Measurements from ENCODE around the gene KLK4. TPM values are rescaled to one million over a fixed set of nuclear protein-coding genes. Genes with fewer than 3 reads are reported as not detected.

The KLK4 gene
- total and polyA plus RNA-seq, 2 donors (not counting 3 experiments of a cell fraction or from before 2014, with no cell fraction given) = not detected

DNA sequence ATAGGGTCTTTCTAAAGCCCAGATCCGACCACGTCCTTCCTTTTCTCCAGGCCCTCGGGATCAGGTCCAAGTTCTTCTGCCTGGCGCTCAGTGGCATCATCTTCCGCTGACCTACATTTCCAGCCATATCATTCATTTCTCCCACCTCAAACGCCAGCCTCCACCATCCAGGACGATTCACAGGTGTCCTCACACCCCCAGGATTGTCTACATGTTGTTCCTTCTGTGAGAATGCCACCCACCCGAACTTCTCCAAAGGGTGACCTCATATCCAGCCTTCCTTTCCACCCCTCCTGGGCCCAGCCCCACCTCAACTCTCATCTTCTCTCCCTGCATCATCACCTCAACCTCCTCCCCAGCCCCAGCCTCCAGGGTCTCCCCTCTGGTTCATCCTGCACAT lies 46.4 kb upstream of the KLK4 start:
- BruUV-seq (replicated peaks) = no TSS peak
- H3K4me1 ChIP-seq (ENCODE audit: control insufficient read depth, extremely low read depth, insufficient read depth, low read length) = no peaks in the 10 kb centered on the region
- intact Hi-C loops (cut with micrococcal nuclease) = no loop called here
- CTCF ChIA-PET = no interaction called here
- no peaks in the 10 kb centered on the region for H3K9me3 ChIP-seq (replicated peaks; ENCODE audit: control insufficient read depth, insufficient read depth, low read length)
- POLR2A ChIA-PET = no interaction called here
- no peak overlapping the region for H3K27ac ChIP-seq (ENCODE audit: insufficient read depth, low read depth, low read length)
- H4K20me1 ChIP-seq (replicated peaks; ENCODE audit: control insufficient read depth, extremely low read depth, insufficient read depth, low read length) = no peaks in the 10 kb centered on the region
- no peak for DNase-seq (ENCODE audit: low read depth, low spot score)
- dilution Hi-C loops (cut with MboI; ENCODE audit: extremely low pct_ligation_motif_present, low sequenced_read_pairs) = no loop called here
- TF ChIP-seq, protein P1, sequence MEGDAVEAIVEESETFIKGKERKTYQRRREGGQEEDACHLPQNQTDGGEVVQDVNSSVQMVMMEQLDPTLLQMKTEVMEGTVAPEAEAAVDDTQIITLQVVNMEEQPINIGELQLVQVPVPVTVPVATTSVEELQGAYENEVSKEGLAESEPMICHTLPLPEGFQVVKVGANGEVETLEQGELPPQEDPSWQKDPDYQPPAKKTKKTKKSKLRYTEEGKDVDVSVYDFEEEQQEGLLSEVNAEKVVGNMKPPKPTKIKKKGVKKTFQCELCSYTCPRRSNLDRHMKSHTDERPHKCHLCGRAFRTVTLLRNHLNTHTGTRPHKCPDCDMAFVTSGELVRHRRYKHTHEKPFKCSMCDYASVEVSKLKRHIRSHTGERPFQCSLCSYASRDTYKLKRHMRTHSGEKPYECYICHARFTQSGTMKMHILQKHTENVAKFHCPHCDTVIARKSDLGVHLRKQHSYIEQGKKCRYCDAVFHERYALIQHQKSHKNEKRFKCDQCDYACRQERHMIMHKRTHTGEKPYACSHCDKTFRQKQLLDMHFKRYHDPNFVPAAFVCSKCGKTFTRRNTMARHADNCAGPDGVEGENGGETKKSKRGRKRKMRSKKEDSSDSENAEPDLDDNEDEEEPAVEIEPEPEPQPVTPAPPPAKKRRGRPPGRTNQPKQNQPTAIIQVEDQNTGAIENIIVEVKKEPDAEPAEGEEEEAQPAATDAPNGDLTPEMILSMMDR (IDR thresholded peaks at IDR 0.05; ENCODE audit: extremely low read depth in 1 of 2, insufficient read depth in 1 of 2, low read depth in 1 of 2, low read length in 2 of 2) = no peak
- TF ChIP-seq JUN (IDR thresholded peaks at IDR 0.05; ENCODE audit: borderline replicate concordance, insufficient read depth, insufficient read length, low read depth) = no peak
- TF ChIP-seq, protein P2, sequence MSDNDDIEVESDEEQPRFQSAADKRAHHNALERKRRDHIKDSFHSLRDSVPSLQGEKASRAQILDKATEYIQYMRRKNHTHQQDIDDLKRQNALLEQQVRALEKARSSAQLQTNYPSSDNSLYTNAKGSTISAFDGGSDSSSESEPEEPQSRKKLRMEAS (IDR thresholded peaks at IDR 0.05; ENCODE audit: insufficient read depth, insufficient read length) = no peak
- TF ChIP-seq EZH2 (IDR thresholded peaks at IDR 0.05; ENCODE audit: borderline replicate concordance, low read depth, low read length, severe bottlenecking) = no peak
- no peak for TF ChIP-seq POLR2A (IDR thresholded peaks at IDR 0.05; ENCODE audit: low read depth, low read length)
- TF ChIP-seq GATA2 (IDR thresholded peaks at IDR 0.05; ENCODE audit: insufficient read depth, insufficient read length, low read depth, low read length) = no peak
- no peak for TF ChIP-seq MYC (IDR thresholded peaks at IDR 0.05; ENCODE audit: low read depth, low read length)
- no peaks in the 10 kb centered on the region for H3K79me2 ChIP-seq (ENCODE audit: control insufficient read depth, insufficient read depth, low read length)
- no peak overlapping the region for H3K4me3 ChIP-seq (replicated peaks in 1 of 3; ENCODE audit: insufficient read depth in 1 of 3, low read depth in 1 of 3, low read length in 3 of 3)
- H3K9ac ChIP-seq (replicated peaks; ENCODE audit: extremely low read depth, insufficient read depth, low read length) = no peak overlapping the region
- no peak overlapping the region for H3K4me2 ChIP-seq (ENCODE audit: insufficient read depth, low read length)
- H2AFZ ChIP-seq (ENCODE audit: low read depth, low read length) = no peak overlapping the region
- no peaks in the 10 kb centered on the region for H3K27me3 ChIP-seq (ENCODE audit: control insufficient read depth in 2 of 2, insufficient read depth in 2 of 2, low read length in 2 of 2)
- H3K36me3 ChIP-seq (ENCODE audit: control insufficient read depth in 2 of 2, extremely low read depth in 1 of 2, insufficient read depth in 2 of 2, low read length in 2 of 2) = no peaks in the 10 kb centered on the region
- H3K9me1 ChIP-seq (replicated peaks; ENCODE audit: control insufficient read depth, extremely low read depth, insufficient read depth, low read length) = no peaks in the 10 kb centered on the region
- no peak for FAIRE-seq
